GM15510 (cell line): ENCODE measurements around the gene KRTAP3-3.

ENCODE experiments used
- POLR2A ChIP-seq: IDR thresholded peaks from 3 replicates; pipeline ENCODE4 v1.6.1; 2011; ENCODE audit warnings: borderline replicate concordance; ENCODE audit not compliant: insufficient read length; ENCODE audit errors: extremely low read depth

KRTAP3-3 gene

GRCh38 chr17:40986920-40987319 is 7.0 kb downstream of the KRTAP3-3 start:
- TF ChIP-seq POLR2A: no peak

DNA sequence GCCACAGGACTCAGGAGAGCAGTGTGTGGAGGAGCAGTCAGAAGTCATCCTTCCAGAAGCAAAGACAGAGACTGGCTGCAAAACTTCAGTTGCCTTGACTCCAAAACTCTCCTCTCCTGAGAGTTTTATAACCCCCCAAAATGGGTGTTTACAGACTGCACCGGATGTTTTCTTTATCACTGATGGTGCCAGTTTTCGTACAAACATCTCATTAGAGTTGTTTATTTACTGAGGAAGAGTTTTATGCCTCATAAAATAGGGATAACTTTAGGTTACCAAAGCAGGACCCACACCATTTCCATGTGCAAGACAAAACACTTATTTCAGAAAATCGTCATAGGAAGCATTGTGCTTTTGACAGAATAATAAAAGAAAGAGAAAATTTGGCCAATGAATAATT is 9.7 kb downstream of the KRTAP3-3 start, which contains the start of gene KRT40:
Gene KRT40 (minus strand): TSS at position 101 of the 400 bp plus-strand sequence. CDS start 53 bp downstream, at position 48.
- no peak for TF ChIP-seq POLR2A

DNA sequence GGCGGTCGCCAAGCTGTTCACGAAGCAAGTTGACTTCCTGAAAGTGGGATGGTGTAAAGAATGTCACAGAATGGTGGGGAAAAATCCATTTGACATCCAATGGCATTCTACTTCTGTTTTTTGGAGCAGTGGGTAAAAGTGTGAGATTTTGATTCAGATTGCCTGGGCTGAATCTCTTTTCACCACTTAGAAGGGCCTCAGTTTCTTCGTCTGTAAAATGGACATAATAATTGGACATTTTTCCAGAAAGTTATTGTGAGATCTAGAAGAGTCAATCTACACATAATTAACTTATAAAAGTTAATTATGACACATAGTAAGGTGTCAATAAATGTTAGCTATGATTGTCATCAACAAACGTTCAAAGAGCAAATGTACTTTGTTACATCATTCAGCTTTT is 12.8 kb downstream of the KRTAP3-3 start:
- no peak for TF ChIP-seq POLR2A

DNA sequence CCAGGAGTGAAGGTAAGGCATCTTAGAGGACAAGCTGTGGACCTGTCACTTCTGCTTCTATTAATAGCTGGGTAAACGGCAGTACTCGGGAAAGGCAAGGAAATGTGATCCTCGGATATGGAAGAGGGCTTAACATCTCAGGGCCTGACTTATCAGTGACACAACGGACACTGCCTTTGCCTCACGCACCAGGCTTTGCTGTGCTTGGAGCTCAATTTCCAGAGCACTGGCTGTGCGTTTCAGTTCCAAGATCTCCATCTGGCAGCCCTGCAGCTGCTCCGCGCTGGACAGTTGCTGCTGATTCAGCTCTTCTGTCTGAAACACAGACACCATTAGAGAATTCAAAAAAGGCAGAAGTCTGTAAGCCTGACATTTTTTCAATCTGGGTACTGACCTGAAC is 13.4 kb downstream of the KRTAP3-3 start:
- TF ChIP-seq POLR2A: no peak

DNA sequence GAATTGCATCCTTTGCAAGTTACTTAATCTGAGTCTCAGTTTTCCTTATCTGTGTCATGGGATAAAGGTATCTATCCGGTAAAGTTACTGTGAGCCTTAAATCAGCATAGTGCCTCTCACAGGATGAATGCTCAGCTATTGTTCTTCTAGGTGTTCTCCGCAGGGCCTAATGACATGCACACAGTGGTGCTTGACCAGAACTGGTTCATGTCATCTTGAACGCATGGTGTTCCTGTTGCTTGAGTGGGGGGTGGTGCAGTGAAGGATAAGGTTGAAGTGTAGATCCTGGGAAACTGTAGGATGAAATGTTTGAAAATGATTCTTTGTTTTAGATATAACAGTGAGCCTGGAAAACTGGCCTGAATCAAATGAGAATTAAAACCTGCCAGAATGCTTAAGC is 13.8 kb downstream of the KRTAP3-3 start:
- TF ChIP-seq POLR2A: no peak

- no peak for TF ChIP-seq POLR2A
These were observed 15.3 kb downstream of the KRTAP3-3 start for GRCh38 chr17:40978575-40979151.

DNA sequence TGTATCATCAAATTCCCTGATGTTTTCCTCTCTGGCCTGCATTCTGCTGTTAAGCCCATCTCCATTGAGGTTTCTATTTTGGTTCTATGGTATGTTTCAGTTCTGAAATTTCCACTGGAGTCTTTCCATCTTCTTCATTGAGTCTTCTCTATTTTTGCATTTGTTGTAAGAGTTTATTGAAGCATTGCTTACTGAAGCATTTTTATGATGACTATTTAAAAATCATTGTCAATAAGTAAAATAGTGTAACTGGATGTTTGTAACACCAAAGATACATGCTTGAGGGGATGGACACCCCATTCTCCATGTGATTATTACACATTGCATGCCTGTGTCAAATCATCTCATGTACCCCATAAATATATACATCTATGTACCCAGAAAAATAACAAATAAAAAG is 18.4 kb downstream of the KRTAP3-3 start:
- no peak for TF ChIP-seq POLR2A

DNA sequence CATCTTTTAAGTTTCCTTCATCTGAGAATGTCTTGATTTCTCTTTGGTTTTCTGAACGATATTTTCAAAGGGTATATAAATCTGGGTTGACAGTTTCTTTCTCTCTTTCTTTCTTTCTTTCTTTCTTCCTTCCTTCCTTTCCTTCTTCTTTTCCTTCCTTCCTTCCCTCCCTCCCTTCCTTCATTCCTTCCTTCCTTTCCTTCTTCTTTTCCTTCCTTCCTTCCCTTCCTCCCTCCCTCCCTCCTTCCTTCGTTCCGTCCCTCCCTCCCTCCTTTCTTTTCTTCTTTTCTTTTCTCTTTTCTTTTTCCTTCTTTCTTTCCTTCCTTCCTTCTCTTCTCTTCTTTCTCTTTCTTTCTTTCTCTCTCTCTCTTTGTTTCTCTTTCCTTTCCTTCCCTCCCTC is 19.6 kb downstream of the KRTAP3-3 start:
- no peak for TF ChIP-seq POLR2A

GRCh38 chr17:40967582-40967981 is 26.4 kb downstream of the KRTAP3-3 start:
- no peak for TF ChIP-seq POLR2A

DNA sequence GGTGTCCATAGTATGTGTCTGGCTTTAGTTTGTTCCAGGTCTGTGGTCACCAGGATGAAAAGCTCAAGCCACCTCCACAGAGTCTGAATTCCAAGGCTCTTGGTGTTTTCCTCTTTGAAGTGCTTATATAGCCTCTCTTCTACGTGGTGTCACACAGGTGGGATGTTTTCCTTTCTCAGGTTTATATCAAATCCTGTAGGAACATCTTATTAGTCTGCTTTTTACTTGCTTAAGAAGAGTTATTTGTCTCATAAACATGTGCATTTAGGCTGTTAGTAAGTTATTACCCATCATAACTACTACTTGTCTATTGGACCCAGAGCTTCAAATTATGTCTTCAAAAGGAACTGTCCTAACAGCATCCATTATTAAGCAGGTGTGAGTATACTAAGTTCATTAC is 27.1 kb downstream of the KRTAP3-3 start, which contains the start of gene KRT39:
Gene KRT39 (minus strand): TSS at position 101 of the 400 bp plus-strand sequence. CDS start 92 bp downstream, at position 9.
- TF ChIP-seq POLR2A: no peak

DNA sequence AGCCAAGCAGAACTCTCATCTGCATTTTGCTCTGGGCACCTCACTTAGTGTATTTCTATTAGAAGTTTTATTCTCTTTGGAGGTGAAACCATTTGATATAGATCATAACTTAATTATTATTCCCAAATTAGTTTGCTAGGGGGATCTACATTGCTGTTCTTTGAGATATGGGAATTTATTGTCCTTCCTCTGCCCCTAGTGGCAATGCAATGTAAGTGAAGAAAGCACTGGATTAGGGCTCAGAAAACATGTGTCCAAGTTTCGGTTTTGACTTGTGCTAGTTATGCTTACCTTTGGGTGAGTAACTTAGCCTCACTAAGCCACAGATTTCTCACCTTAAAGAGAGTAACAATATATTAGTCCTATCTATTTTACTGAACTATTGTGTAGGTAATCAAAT is 30.1 kb downstream of the KRTAP3-3 start:
- no peak for TF ChIP-seq POLR2A

DNA sequence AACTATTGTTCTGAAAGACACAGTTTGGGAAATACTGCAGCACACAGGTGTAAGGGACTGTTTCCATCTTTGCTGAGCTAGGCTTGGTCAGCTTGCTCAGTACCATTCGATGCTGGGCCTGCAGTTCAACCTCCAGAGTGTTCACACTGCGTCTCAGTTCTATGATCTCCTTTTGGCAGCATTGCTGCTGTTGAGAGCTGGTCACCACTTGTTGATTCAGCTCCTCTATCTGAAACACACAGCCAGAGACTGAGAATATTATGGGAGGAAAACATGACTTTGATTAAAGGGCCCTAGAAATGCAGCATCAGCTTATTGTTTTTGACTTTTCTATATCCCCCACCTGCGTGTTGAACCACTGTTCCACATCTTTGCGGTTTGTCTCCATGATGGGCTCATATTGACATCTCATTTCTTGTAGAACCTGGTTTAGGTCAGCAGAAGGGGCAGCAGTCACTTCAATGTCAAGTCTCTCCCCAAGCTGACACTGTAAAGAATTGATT is 31.9 kb downstream of the KRTAP3-3 start:
- TF ChIP-seq POLR2A: no peak

DNA sequence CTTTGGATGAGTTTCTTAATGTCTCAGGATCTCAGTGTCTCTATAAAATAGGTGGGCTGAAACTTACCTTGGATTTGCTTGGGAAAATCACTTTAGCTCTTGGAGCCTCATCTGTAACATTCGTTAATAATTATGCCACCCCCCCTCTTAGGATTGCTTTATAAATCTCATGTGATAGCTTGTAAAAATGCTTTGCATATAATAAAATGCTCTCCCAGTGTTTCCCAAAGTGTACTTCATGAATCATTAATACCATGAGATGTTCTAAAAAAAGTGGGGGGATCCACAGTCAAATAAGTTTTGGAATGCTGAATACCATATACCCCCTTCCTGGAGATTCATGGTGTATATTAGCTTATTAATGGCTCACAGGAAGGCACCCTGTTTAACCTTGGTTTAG is 32.4 kb downstream of the KRTAP3-3 start:
- TF ChIP-seq POLR2A: no peak

DNA sequence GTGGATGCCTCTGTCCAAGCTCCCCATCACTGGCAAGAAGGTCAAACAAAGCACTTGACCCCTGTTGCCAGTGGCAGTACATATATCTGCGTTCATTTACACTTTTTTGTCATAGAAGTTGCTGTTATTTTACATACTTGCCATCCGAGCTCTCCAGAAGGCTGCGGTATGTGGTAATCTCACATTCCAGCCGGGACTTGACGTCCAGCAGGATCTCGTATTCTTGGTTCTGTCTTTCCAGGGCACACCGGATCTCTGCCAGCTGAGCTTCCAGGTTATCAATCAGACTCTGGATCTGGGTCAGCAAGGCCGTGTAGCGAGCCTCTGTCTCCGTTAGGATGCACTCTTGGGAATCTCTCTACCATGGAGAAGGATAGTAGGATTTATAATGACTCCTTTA is 33.8 kb downstream of the KRTAP3-3 start:
- TF ChIP-seq POLR2A: no peak

DNA sequence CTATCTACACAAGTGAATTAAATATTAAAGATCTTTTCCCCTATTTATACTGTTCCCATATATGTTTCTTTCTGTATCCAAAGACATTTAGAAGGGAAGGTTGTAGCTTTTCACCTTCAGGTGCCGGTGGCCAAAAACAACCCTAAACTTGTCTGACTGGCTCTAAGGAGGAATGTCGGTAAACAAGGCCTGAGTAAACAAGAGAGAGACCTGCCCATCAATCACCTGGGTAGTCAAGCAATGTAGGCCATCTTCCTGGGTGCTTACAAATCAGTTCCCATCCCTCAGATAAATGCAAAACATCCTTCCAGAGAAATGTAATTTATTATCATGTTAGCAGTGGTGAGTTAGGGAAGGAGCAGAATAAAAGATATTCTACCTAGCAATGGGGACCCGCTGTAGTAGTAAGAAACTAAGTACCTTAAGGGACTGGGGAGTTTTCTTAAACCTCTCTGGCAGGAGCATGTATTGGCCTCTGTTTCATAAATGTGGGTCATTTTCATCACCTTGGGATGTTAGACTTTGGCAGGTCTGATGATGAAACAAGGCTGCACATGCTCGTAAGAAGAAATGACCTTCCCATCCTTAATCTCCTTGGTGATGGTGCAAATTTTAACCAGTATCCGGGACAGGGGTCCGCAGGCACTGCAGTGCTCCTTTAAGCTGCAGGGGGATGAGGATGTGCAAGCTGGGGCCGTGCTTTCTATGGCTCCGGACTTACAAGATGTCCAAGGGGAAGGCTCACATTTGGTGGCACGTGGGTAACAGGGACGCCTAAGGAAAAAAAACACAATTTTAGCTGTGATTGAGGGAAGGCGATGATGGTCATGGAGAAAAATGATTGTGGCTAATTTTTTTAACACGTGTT is 35.6 kb downstream of the KRTAP3-3 start:
- TF ChIP-seq POLR2A: no peak
